NCI-H446 treated with DMSO at 0.1 percent for 48 hours (cell line): ENCODE data around the gene MBNL3.

ENCODE experiments used
- DNase-seq: peaks from one replicate; lab custom pipeline; 2025; lab: John Stamatoyannopoulos, UW

MBNL3 gene, protein sequence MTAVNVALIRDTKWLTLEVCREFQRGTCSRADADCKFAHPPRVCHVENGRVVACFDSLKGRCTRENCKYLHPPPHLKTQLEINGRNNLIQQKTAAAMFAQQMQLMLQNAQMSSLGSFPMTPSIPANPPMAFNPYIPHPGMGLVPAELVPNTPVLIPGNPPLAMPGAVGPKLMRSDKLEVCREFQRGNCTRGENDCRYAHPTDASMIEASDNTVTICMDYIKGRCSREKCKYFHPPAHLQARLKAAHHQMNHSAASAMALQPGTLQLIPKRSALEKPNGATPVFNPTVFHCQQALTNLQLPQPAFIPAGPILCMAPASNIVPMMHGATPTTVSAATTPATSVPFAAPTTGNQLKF

GRCh38 chrX:132488819-132489577 is at the start of gene MBNL3:
Gene MBNL3, minus strand, starts transcription at chrX:132489038. Its CDS starts 49,427 bp downstream, at chrX:132439611.
- no peak for DNase-seq

DNA sequence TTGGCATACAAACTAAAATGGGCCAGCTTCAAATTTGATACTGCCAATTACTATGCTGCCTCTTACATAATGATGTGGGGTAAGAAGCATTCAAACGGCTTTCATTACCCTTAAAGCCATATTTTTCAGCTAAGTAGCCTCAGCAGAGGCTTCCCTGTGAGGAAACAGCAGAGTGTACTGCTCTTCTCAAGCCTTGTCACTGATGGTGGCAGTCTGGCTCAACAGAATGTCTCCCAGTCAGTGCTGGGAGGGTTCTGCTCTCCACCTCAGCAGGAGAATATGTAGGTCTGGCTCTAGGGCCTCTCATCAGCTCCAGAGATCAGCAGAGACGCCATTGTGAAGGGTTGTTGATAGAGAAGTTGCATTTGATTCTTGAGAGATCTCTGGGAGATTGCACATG is 44.6 kb upstream of the MBNL3 start:
- no peak for DNase-seq

DNA sequence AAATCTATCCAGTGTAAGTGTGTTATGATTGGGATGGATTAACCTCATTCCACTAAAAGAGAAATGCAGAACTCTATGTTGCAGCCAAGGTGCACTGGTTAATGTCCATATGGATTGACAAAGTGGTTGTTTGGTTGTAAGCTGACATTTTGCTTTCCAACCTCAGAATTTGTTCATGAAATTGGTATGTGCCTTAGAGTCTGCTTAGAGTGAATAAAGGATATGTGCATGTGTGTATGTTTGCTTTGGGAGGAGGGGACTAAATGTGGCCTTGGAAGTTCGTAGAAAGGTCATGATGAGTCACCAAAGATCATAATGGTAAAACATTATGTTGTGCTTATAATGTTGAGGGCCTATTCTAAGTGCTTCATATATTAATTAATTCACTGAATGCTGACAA is 44.1 kb upstream of the MBNL3 start:
- DNase-seq, result no peak

GRCh38 chrX:132532097-132532496 is 43.3 kb upstream of the MBNL3 start:
- no peak for DNase-seq

- DNase-seq, result no peak
These were observed 32.0 kb upstream of the MBNL3 start for GRCh38 chrX:132520792-132521191.

- no peak for DNase-seq
These were observed 31.4 kb upstream of the MBNL3 start for GRCh38 chrX:132520213-132520612.

DNA sequence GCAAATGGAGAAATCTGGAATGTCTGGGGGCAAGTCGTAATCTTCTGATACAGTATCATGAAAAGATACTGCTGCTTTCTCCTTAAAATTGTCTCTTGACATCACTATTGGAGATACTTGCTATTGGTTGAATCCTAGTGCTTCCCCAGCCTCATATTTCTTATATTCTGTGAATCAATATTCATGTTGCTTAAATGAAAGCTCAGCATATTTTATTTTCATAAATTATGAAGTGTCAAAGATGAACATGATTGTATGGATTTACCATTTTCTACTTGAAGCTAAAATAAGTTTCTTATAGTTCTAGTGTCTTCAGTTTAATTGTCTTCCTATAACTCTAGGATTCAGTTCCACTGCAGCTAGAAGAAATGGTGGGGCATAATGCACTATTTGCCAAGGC is 29.6 kb upstream of the MBNL3 start:
- DNase-seq, result no peak

- no peak for DNase-seq
These were observed 20.0 kb upstream of the MBNL3 start for GRCh38 chrX:132508834-132509233.

DNA sequence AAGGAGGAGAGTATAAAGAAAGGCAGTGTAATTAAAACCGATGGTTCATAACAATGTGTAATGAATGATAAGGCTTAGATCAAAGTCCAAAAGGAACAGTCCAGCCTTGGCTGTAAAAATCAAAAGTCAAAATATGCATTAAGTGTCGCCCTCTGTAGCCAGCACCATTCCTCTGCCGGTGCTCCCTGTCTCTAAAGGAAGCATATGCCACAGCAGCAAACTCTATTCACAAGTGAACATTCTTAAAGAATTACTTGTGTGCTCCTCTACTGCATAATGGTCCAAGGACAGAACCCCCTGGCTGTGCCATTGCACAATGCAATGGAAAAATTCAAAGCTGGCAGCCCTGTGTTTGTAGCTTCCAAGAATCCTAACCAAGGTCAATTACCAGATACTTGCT is 16.3 kb upstream of the MBNL3 start:
- no peak for DNase-seq

DNA sequence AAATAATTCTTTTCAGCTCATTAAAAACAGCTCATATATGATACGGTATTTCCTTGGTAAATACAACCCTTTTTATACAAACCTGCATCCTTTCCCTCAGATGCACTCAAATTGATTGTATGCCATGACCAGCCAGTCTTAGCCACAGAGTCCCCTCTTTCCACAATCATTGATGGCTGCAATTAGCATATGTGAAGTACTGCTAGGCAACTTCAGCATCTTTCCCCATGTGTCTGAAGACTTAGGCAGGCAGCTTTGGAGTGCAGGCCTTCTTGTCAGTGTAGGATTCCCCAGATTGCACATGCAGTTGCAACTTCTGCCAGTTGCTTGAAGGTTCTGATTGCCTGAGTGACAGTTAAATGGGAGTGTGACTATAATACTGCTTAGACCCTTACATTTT is 15.6 kb upstream of the MBNL3 start:
- DNase-seq, result no peak

- DNase-seq, result no peak
These were observed 12.8 kb upstream of the MBNL3 start for GRCh38 chrX:132501606-132502005.

- no peak for DNase-seq
These were observed 8.6 kb upstream of the MBNL3 start for GRCh38 chrX:132497432-132497831.

GRCh38 chrX:132493095-132493494 is 4.3 kb upstream of the MBNL3 start:
- DNase-seq, result no peak

DNA sequence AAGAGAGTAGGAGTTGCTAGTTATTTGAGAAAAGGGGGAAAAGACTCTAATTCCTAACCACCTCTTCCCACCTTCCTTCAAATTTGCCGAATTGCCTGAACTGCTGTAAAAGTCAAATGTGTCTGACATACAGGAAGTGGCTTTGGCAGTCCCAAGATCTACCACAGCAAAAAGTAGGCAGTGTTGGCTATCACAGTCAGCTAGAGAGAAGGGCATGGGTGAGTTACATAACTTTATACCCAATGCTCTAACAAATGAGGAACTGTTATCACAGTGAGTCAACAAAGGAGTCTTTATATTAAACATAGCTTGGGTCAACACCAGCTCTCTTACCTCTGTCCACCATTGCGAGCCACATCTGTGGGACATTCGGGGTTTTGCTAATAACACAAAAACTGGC is 2.4 kb upstream of the MBNL3 start:
- no peak for DNase-seq

- no peak for DNase-seq
These were observed 961 bp upstream of the MBNL3 start for GRCh38 chrX:132489578-132490419.

DNA sequence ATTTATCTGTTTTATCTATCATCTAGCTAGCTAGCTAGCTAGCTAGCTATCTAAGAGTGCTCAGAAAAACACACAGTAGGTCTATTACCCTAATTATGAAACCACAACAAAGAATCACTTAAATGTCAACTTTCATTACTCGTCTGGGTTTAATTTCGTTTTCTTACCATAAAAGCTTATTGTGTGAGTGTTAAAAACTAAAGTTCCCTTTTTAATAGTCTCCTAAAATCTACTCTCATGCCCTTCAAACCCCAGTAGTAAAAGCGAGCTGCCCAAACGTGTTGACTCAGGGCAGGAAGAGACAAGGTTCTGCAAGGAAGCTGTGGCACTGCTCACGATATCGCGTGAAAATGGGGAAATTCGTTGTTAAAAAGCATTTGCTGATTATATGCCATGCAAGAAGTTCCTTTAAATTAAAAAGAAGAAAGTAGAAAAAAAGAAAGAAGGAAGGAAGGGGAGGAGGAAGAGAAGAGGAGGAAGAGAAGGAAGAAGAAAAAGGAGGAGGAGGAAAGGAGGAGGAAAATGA is 595 bp downstream of the MBNL3 start:
- DNase-seq, result no peak

- DNase-seq, result no peak
These were observed 2.1 kb downstream of the MBNL3 start for GRCh38 chrX:132486599-132487178.

DNA sequence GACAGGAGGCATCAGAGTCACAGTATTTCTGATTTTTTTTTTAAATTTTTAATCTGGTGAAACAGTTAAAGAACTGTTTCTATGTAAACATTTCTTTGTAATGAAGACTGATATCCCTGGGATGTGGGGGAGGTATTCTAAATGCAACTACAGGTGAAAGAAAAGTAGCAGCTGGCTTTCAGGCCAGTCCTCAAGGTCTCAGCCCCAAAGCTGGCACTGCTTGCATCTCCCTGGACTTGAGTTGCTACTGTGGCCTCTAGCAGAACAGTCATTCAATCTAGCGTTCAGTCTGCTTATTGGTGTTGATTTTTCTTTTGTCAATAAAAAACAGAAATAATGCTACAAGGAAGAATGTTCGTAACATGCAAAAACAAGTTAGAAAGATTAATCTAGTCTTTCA is 4.9 kb downstream of the MBNL3 start:
- DNase-seq, result no peak

DNA sequence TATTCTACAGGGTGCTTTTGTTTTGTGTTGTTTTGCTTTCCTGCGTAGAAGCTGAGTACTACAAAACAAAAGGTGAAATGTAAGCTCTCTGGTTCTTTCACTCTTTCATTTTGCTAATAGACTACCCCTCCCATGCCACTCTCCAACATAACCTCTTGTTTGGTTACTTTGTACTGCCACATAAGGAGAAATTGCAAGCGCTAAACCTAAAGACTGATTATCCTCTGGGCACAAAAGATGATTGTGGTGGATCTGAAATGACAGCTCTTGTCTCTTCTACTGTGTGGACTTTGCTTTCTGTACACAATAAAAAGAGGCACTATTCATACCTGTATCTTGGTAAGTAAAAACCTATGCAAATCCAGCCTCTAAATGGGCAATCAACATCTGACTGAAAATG is 5.3 kb downstream of the MBNL3 start:
- DNase-seq, result no peak

- no peak for DNase-seq
These were observed 6.2 kb downstream of the MBNL3 start for GRCh38 chrX:132482632-132483031.

DNA sequence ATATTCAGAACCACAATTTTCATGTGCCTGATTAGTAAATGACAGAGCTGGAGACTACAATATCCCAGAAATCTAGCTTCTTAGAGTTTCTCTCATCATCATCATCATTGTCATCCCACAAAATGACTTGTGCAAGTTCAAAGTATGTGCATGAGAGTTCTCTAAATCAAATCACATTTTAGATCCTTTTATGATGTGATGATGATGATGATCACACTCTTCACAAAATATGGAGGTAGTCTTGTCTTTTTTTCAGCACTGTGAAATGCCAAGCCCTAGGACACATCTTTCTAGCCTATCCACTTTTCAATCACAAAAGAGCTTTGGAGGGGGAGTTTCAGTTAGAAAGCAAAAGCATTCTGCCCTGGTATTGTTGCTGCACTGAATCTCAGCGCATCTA is 7.4 kb downstream of the MBNL3 start:
- no peak for DNase-seq

GRCh38 chrX:132480581-132481203 is 8.1 kb downstream of the MBNL3 start:
- no peak for DNase-seq
